Smooth muscle cell (in vitro differentiated cells): ENCODE data around the gene ATP1A4. TPM values are rescaled to one million over a fixed set of nuclear protein-coding genes. Genes with fewer than 3 reads are reported as not detected.

ENCODE experiments used
- DNase-seq: peaks from one replicate; lab custom pipeline; 2025; ENCODE audit not compliant: unreplicated experiment; lab: John Stamatoyannopoulos, UW
- H2AFZ ChIP-seq: fragments of 200-600 bp; sonication (generic); 2 replicates; pipeline ENCODE4 v1.6.0; 2016; ENCODE audit warnings: antibody characterized with exemption, low read depth, mild to moderate bottlenecking
- H3F3A ChIP-seq: fragments of 200-600 bp; sonication (generic); 2 replicates; pipeline ENCODE4 v1.6.0; 2017; ENCODE audit warnings: antibody characterized with exemption, low read depth
- H3K27ac ChIP-seq: fragments of 200-600 bp; sonication (generic); 2 replicates; pipeline ENCODE4 v1.5.1; 2016; ENCODE audit warnings: low read depth, mild to moderate bottlenecking
- H3K27me3 ChIP-seq: fragments of 200-600 bp; sonication (generic); 2 replicates; pipeline ENCODE4 v1.6.1; 2016; ENCODE audit warnings: low read depth, mild to moderate bottlenecking
- H3K36me3 ChIP-seq: fragments of 200-600 bp; sonication (generic); 2 replicates; pipeline ENCODE4 v1.5.1; 2016; ENCODE audit warnings: low read depth
- H3K4me1 ChIP-seq: fragments of 200-600 bp; sonication (generic); 2 replicates; pipeline ENCODE4 v1.5.1; 2016; ENCODE audit warnings: low read depth
- H3K4me2 ChIP-seq: fragments of 200-600 bp; sonication (generic); 2 replicates; pipeline ENCODE4 v1.6.0; 2016; ENCODE audit warnings: mild to moderate bottlenecking
- H3K4me3 ChIP-seq: fragments of 200-600 bp; sonication (generic); 2 replicates; pipeline ENCODE4 v1.5.1; 2016; ENCODE audit warnings: mild to moderate bottlenecking
- H3K79me2 ChIP-seq: fragments of 200-600 bp; sonication (generic); 2 replicates; pipeline ENCODE4 v1.6.0; 2016; ENCODE audit warnings: low read depth, mild to moderate bottlenecking
- H3K9ac ChIP-seq: fragments of 200-600 bp; sonication (generic); 2 replicates; pipeline ENCODE4 v1.6.0; 2016; ENCODE audit warnings: low read depth
- H3K9me3 ChIP-seq: fragments of 200-600 bp; sonication (generic); replicated peaks from 2 replicates; pipeline ENCODE4 v1.5.1; 2016; ENCODE audit warnings: low read depth
- H4K20me1 ChIP-seq: fragments of 200-600 bp; sonication (generic); 2 replicates; pipeline ENCODE4 v1.6.0; 2016; ENCODE audit warnings: low read depth
- CTCF ChIP-seq: fragments of 200-600 bp; sonication (generic); IDR thresholded peaks from 2 replicates; pipeline ENCODE4 v1.5.1; 2017; ENCODE audit warnings: borderline replicate concordance, mild to moderate bottlenecking, antibody characterized with exemption; ENCODE audit not compliant: insufficient read depth, poor library complexity, severe bottlenecking
- WGBS: methylation state at CpG from one replicate; pipeline ENCODE4 v1.1.7; 2016; ENCODE audit warnings: low lambda C conversion rate; 5-methylcytosine and 5-hydroxymethylcytosine counted together
- polyA plus RNA-seq: library from polyadenylated mRNA; unstranded; fragments of >200 nt; fragmentation: Nextera tagmentation; extraction: Ambion mirVana; gene quantifications from 2 replicates; pipeline ENCODE4 v1.2.1, GENCODE V29; 2016
- total RNA-seq: library from RNA; depleted of rRNA; stranded (reverse); fragments of >200 nt; gene quantifications from 2 replicates; pipeline ENCODE4 v1.2.3, GENCODE V29; 2014

Gene ATP1A4
- total and polyA plus RNA-seq, 2 experiments from 2014 or later = not detected

DNA sequence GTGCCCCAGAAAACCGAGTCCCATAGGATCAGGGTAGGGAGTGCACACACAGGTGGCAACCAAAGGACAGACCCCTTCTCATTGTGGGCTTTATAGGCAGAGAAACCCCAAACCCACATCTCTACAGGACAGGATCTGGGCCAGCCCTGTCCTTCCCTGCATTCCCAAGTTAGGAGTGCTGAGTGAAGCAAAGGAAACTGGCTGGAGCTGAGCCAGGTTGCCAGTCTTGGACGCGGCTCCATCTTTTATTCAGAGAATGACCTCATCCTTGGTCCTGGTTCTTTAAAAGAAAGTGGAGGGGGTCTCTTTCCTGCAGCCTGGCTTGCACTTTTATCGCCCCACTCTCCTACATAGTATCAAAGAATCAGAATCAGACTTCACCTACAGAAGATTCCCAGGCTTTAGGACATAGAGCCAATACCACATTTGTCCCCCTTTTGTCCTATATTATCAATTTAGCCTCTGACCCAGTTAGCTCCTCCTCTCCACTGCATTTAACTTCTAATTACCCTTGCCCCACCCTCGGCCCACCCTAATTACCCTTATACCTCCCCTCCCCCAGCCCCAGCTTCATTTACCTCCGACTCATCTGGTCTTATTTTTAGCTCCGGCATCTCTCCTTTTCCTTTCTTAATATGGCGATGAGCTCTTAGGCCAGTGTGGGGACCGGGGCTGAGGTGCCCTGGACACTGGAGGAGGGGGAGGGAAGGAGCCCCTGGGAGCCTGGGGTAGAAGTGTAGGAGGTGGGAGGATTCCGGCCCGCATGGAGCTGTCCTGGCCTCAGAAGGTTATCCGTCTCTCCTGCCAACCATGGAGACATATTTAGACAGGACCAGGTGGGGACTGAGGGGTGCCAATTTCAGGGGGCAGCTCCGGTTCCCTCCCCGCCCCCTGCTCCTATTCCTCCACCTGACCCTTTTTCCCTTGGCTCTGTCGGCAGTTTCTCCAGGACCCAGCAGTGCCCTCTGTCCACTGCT, 38.5 kb downstream of the ATP1A4 start, which contains the start of gene CASQ1:
CASQ1 (plus strand) TSS at position 927 of the 977 bp plus-strand sequence. CDS start 177 bp downstream, outside the sequence.
- H4K20me1 ChIP-seq = no peaks in the 10 kb centered on the region
- no peak for DNase-seq
- H3K9ac ChIP-seq = no peak within 1 kb of the TSS
- H3K9me3 ChIP-seq = no peaks in the 10 kb centered on the region
- no peak for TF ChIP-seq CTCF
- no peaks in the 10 kb centered on the region for H3F3A ChIP-seq
- H3K27me3 ChIP-seq = no peaks in the 10 kb centered on the region
- no peak within 1 kb of the TSS for H2AFZ ChIP-seq
- H3K4me3 ChIP-seq = no peak within 1 kb of the TSS
- H3K4me1 ChIP-seq = peaks cover 10% of the 10 kb centered on the region
- H3K79me2 ChIP-seq = no peaks in the 10 kb centered on the region
- no peak within 1 kb of the TSS for H3K4me2 ChIP-seq
- 72% methylated on average over 15 of the region's 15 CpGs for WGBS
- no peaks in the 10 kb centered on the region for H3K36me3 ChIP-seq
- H3K27ac ChIP-seq = no peak within 1 kb of the TSS

GRCh38 chr1:160191756-160192155, 40.4 kb downstream of the ATP1A4 start:
- Histone ChIP-seq H3K36me3 (no peaks in the 10 kb centered on the region), H2AFZ (no peak overlapping the region), H3K9ac (no peak overlapping the region), H3K4me3 (no peak overlapping the region), H3F3A (no peaks in the 10 kb centered on the region), H3K27me3 (peaks cover 8% of the 10 kb centered on the region), H3K9me3 (no peaks in the 10 kb centered on the region), H4K20me1 (no peaks in the 10 kb centered on the region), H3K79me2 (no peaks in the 10 kb centered on the region), H3K27ac (no peak overlapping the region), H3K4me2 (no peak overlapping the region), H3K4me1 (peaks cover 10% of the 10 kb centered on the region)
- TF ChIP-seq CTCF = no peak
- 89% methylated on average over 3 of the region's 3 CpGs for WGBS
- DNase-seq = no peak

DNA sequence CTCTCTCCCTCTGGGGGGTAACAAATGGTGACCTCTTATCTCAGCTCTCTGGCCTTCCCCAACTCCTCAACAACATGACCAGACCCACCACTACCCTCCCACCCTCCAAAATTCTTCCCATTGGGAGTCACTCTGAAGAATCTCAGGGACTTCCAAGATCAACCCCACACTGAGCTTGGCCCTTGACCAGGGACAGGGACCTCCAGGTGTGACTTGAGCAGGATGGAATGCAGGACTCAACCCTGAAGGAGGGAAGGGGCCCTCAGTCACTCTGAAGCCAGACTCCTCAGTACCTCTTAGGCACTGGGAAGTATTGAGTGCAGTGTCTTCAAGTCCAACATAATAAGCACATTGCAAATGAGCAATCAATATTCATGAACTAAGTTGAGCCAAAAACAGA, 40.8 kb downstream of the ATP1A4 start:
- H3K27me3 ChIP-seq = peaks cover 8% of the 10 kb centered on the region
- no peak for DNase-seq
- no peak overlapping the region for H3K27ac ChIP-seq
- no peaks in the 10 kb centered on the region for H4K20me1 ChIP-seq
- no peak overlapping the region for H3K4me3 ChIP-seq
- H3K79me2 ChIP-seq = no peaks in the 10 kb centered on the region
- TF ChIP-seq CTCF = no peak
- peaks cover 10% of the 10 kb centered on the region for H3K4me1 ChIP-seq
- H3K4me2 ChIP-seq = no peak overlapping the region
- H2AFZ ChIP-seq = no peak overlapping the region
- H3F3A ChIP-seq = no peaks in the 10 kb centered on the region
- H3K9me3 ChIP-seq = no peaks in the 10 kb centered on the region
- H3K36me3 ChIP-seq = no peaks in the 10 kb centered on the region
- H3K9ac ChIP-seq = no peak overlapping the region
